ENCODE results near the gene RFX4.

The RFX4 gene

DNA sequence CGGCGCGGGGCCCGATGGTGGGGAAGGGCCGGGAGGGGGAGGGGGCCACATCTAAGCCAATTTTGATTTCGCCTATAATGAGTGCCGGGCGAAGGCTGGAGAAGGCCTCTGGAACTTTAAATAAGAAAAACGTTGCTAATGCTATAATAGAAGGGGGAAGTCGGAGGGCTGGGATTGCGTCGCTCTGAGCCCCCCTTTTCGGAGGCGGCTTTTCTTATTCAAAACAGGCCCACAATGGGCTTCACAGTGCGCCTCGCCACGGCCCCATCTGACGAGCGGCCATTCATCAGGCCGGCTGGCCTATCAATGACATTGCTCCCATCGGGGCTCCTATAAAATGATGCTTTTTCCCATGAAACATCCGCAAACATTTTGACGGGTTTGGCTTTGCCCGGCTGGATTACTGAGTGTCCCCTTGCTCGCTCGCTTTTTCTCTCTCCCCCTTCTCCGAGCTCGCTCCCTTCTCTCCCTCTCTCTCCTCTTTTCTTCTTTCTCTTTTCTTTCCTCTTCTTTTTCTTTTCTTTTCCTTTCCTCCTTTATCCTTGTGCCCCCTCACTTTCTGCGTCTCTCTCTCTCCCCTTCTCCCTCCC, at the start of gene RFX4:
Gene RFX4 (plus strand): TSS at position 364 of the 590 bp plus-strand sequence. CDS start 317 bp downstream, outside the sequence.
- no peak for DNase-seq

- DNase-seq, result no peak
Measured at GRCh38 chr12:106541201-106541600, 41.6 kb upstream of the RFX4 start.

GRCh38 chr12:106551410-106551809, 31.4 kb upstream of the RFX4 start:
- DNase-seq, result no peak

- DNase-seq, result no peak
Measured at GRCh38 chr12:106552228-106552627, 30.6 kb upstream of the RFX4 start.

DNA sequence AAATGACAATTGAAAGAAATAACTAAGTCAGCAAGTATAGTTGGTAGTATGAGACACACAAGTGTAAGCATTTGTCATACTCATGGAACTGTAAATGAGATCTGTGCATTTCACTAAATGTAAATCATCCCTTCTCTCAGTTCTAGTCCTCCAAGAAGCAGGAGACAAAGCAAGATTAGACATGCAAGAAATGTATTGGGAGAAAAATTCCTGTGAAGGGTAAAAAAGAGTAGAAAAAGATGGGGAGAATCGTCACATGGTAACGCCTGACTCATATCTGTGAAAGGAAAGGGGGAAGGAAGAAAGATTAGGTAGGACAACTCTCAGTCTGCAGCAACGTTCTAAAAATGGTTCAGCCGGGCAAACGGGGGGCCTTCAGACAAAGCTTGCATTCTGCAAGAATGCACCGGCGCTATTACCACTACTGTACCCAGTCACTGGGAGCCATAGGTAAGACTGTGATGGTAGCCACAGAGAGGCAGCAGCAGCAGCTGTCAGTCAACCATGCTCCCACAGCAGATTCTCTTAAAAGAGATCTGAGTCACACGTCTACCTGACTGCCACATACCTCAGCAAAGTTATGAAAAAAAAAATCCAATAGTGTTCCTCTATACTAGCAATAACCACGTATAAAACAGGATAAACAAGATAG, 18.0 kb upstream of the RFX4 start:
- no peak for DNase-seq

DNA sequence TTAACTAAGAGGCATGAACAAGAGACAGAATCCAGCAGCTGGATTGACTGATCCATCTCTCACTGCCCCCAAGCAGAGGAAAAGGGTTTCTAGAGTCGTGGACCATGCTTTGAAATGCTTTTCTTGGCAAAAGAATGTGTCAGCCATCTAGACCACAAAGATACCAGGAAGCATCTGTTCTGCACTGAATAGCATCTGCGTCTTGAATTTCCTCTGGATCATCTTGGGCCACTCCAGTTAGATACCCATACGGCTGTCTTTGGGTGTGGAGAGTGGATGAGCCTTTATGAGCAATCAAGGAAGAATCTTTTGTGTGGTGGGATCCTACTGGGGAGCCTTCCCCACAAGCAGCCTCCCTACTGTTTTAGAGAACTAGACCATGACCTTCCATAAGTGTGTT, 16.0 kb upstream of the RFX4 start:
- no peak for DNase-seq

GRCh38 chr12:106573239-106573638, 9.6 kb upstream of the RFX4 start:
- DNase-seq, result no peak

DNA sequence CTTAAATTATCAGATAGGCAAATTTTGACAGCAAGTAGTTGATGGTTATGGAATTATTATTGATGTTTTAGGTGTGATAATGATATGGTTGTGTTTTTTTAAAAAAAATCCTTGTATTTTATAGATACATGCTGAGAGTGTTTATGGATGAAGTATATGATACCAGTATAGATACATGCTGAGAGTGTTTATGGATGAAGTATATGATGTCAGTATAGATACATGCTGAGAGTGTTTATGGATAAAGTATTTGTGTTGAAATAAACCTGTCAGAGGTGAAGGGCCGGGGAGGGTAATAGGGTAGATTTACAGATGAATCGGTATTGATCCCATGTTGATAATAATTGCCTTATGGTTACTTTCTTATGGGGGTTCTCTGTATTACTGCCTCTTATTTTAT, 6.0 kb upstream of the RFX4 start:
- no peak for DNase-seq

GRCh38 chr12:106580671-106581508, 1.9 kb upstream of the RFX4 start:
- no peak for DNase-seq

- DNase-seq, result no peak
Measured at GRCh38 chr12:106581543-106582248, 1.1 kb upstream of the RFX4 start.

DNA sequence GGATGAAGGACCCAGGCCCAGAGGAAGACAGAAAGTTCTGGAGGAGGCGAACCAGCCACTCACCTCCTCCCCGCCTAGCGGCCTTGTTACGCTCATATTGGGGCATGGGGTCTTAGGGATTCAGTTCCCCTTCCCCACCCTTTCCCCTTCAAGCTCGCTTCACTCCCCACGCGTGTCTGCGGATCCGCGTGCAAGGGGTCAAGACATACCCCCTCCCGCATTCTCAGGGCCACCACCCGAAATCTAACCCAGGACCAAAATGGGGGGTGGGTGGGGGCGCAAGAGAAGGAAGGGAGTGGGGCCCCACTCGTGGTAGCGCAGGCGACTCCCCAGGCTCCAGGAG, 584 bp upstream of the RFX4 start:
- DNase-seq, result no peak

GRCh38 chr12:106583242-106584103, 669 bp downstream of the RFX4 start:
- DNase-seq, result no peak

GRCh38 chr12:106584104-106585064, 1.6 kb downstream of the RFX4 start:
- no peak for DNase-seq

GRCh38 chr12:106585105-106585520, 2.3 kb downstream of the RFX4 start:
- DNase-seq, result no peak

DNA sequence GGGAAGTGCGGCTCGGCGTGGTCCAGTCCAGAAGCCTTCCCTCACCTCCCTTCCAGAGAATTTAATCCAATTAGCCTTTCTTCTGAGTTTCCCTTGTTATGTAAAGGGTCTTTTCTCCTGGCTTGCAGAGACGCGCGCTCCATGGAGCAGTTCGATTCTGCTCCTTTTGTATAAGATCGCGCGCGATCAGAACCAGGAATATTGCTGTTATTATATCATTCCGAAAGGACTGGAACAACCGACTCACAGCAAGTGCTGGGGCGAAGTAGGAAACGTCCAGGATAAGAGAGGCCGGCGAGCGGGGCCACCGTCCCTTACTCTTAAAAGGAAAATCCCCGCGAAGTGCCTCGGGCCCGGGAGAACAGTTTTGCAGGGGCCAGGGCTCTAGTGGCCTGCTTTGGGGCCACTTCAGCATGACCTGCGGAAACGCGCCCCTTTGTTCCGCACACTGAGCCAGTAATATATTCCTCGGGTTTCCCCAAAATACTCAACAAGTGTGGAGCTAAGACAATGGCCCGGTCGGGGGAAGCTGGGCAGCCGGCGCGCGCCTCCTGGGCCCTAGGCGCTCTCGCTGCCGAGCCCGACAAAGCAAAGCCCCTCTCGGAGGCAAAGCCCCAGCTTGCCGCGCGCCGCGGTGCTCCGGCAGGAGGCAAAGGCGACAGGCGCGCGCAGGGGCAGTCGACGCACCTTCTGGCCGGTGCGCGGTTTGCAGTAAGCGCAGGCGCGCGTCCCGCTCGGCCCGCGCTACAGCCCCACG, 2.9 kb downstream of the RFX4 start:
- no peak for DNase-seq

DNA sequence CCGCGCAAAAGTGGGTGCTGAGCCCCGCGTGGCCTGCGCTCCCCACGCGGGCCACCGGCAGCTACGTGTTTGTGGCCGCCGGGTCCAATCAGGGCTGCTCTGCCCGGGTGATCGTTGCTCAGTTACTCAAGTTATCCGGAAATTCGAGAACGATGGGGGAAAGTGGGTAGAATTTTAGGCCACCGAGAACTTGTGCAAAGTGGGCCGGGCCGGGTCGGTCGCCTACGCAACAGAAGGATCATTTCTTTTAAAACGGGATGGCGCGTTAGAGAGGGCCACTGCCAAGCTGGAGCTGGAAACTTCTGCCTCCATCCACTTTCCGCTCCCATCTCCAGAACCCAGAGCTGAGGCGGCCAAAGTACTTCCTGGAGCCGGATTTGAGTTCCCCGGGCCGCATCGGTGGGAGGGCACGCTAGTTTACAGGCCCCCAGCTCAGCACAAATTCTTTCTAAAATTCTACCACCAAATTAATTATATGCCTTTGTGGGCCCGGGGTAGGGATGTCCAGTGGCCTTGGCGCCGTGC, 3.5 kb downstream of the RFX4 start:
- DNase-seq, result no peak

GRCh38 chr12:106586803-106587684, 4.2 kb downstream of the RFX4 start:
- no peak for DNase-seq

DNA sequence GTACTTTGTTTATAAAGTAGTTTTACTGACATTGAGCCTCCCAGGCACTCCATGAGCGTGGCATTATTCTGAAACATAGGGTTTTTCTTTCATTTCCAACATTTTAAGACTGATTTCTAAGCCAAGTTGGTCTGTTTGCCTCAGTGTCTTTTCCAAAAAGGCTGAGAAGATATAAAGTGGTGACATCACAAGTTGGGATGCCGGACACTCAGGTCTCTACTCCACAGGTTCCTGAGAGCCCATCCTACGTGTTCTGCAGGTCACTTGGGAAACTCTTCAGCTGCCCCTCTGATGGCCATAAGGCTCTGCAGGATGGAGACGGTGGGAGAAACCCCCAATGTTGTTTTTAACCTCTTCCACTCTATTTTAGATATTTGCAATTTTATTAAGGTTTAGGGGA, 6.0 kb downstream of the RFX4 start:
- DNase-seq, result no peak

GRCh38 chr12:106590601-106591000, 7.8 kb downstream of the RFX4 start:
- no peak for DNase-seq
